ENCODE data around the gene SSX2IP. TPM values are rescaled to one million over a fixed set of nuclear protein-coding genes. Genes with fewer than 3 reads are reported as not detected.
"Not testable (repeated sequence)": the region's sequence is repeated elsewhere in the genome, so short reads cannot be mapped to it uniquely, and the experiment has no call there.

Gene SSX2IP
- total RNA-seq, 4 donors from 2014 or later = 9.6 to 13.7 (median 9.7) TPM

- Histone ChIP-seq H3K4me3 (no peak overlapping the region), H3K27me3 (no peaks in the 10 kb centered on the region), H3K4me1 (no peaks in the 10 kb centered on the region), H3K27ac (replicated peaks in 1 of 4) (no peak overlapping the region), H3K36me3 (peaks cover 0 to 10% (median 0%) of the 10 kb centered on the region in 4 donors), H3K9me3 (no peaks in the 10 kb centered on the region)
- no peak for DNase-seq (ENCODE audit: extremely low spot score)
- intact Hi-C loops (cut with DNase I) = no loop called here
- TF ChIP-seq POLR2AphosphoS5 (IDR thresholded peaks at IDR 0.05) (no peak), POLR2A (IDR thresholded peaks at IDR 0.05; ENCODE audit: low read depth) (no peak)
Measured at GRCh38 chr1:84642774-84643173, 47.5 kb downstream of the SSX2IP start.

GRCh38 chr1:84639731-84640130, 50.5 kb downstream of the SSX2IP start:
- H3K36me3 ChIP-seq; H3K4me3 ChIP-seq; H3K4me1 ChIP-seq; intact Hi-C loops (cut with DNase I); H3K27me3 ChIP-seq; DNase-seq (ENCODE audit: extremely low spot score); H3K9me3 ChIP-seq; H3K27ac ChIP-seq (replicated peaks in 1 of 4): not testable (repeated sequence)
- WGBS = 94% methylated on average over 6 of the region's 6 CpGs

GRCh38 chr1:84635429-84635828, 54.8 kb downstream of the SSX2IP start:
- WGBS = 95% methylated on average over 2 of the region's 2 CpGs
- peak; percentile 66 for DNase-seq (ENCODE audit: extremely low spot score)
- Histone ChIP-seq H3K27ac (replicated peaks in 1 of 4) (no peak overlapping the region), H3K4me1 (no peaks in the 10 kb centered on the region), H3K36me3 (no peaks in the 10 kb centered on the region), H3K27me3 (no peaks in the 10 kb centered on the region), H3K9me3 (no peaks in the 10 kb centered on the region), H3K4me3 (no peak overlapping the region)
- TF ChIP-seq POLR2A (IDR thresholded peaks at IDR 0.05; ENCODE audit: low read depth) = no peak
- no peak for TF ChIP-seq POLR2AphosphoS5 (IDR thresholded peaks at IDR 0.05)
- no peak for TF ChIP-seq CTCF (IDR thresholded peaks at IDR 0.05)
- TF ChIP-seq EP300 (IDR thresholded peaks at IDR 0.05) = no peak
- intact Hi-C loops (cut with DNase I) = no loop called here

GRCh38 chr1:84634536-84635205, 55.6 kb downstream of the SSX2IP start:
- TF ChIP-seq POLR2A (IDR thresholded peaks at IDR 0.05; ENCODE audit: low read depth) (no peak), CTCF (IDR thresholded peaks at IDR 0.05) (no peak), POLR2AphosphoS5 (IDR thresholded peaks at IDR 0.05) (no peak), EP300 (IDR thresholded peaks at IDR 0.05) (no peak)
- Histone ChIP-seq H3K36me3 (no peaks in the 10 kb centered on the region), H3K27ac (replicated peaks in 1 of 4) (no peak overlapping the region), H3K4me3 (no peak overlapping the region), H3K27me3 (no peaks in the 10 kb centered on the region), H3K9me3 (no peaks in the 10 kb centered on the region), H3K4me1 (no peaks in the 10 kb centered on the region)
- intact Hi-C loops (cut with DNase I) = no loop called here
- peak; percentile 70 for DNase-seq (ENCODE audit: extremely low spot score)
- WGBS = 76% methylated on average over 5 of the region's 5 CpGs

- intact Hi-C loops (cut with DNase I) = no loop called here
- WGBS = 44% methylated on average over 2 of the region's 2 CpGs
- peak; percentile 90 for DNase-seq (ENCODE audit: extremely low spot score)
- no peak overlapping the region for H3K4me3 ChIP-seq
- no peaks in the 10 kb centered on the region for H3K9me3 ChIP-seq
- no peaks in the 10 kb centered on the region for H3K27me3 ChIP-seq
- H3K27ac ChIP-seq (replicated peaks in 1 of 4) = no peak overlapping the region
- H3K36me3 ChIP-seq = no peaks in the 10 kb centered on the region
- TF ChIP-seq POLR2AphosphoS5 (IDR thresholded peaks at IDR 0.05) (no peak), CTCF (IDR thresholded peaks at IDR 0.05) (no peak), EP300 (IDR thresholded peaks at IDR 0.05) (no peak), POLR2A (IDR thresholded peaks at IDR 0.05; ENCODE audit: low read depth) (no peak)
- H3K4me1 ChIP-seq = no peaks in the 10 kb centered on the region
Measured at GRCh38 chr1:84632673-84633434, 57.4 kb downstream of the SSX2IP start.

Measured in esophagus muscularis mucosa (tissue), 4 donors.